Liver (tissue), 9 donors: Measurements from ENCODE around the gene MOSPD3. TPM values are rescaled to one million over a fixed set of nuclear protein-coding genes. Genes with fewer than 3 reads are reported as not detected.

ENCODE experiments used
- DNase-seq: peaks from one replicate; pipeline ENCODE4 v3.0.0-alpha.2; 2017; ENCODE audit warnings: low spot score
- H3K27ac ChIP-seq, 2 donors: one replicate each; pipeline ENCODE4 v1.7.0; 2013; ENCODE audit warnings: inconsistent platforms in 2 of 2, low read length in 2 of 2, control low read depth in 1 of 2, low read depth in 1 of 2, mild to moderate bottlenecking in 1 of 2
- H3K27me3 ChIP-seq, 4 donors: one replicate each; pipeline versions ENCODE4 v1.6.1 to v1.7.0; 2013; ENCODE audit warnings: low read length in 3 of 4, inconsistent platforms in 1 of 4, mild to moderate bottlenecking in 1 of 4, moderate library complexity in 1 of 4; ENCODE audit not compliant: control insufficient read depth in 4 of 4, insufficient read depth in 4 of 4
- H3K36me3 ChIP-seq, 4 donors: one replicate each; pipeline versions ENCODE4 v1.6.1 to v1.7.0; 2013; ENCODE audit warnings: low read length in 3 of 4, mild to moderate bottlenecking in 3 of 4, low read depth in 1 of 4, moderate library complexity in 1 of 4; ENCODE audit not compliant: control insufficient read depth in 4 of 4, insufficient read depth in 3 of 4
- H3K4me1 ChIP-seq, 4 donors: one replicate each; pipeline versions ENCODE4 v1.6.1 to v1.7.0; 2013; ENCODE audit warnings: low read length in 3 of 4, mild to moderate bottlenecking in 3 of 4, moderate library complexity in 1 of 4; ENCODE audit not compliant: control insufficient read depth in 4 of 4, insufficient read depth in 4 of 4
- H3K4me3 ChIP-seq, 3 donors: one replicate each; pipeline versions ENCODE4 v1.6.1 to v1.7.0; 2013; ENCODE audit warnings: low read length in 3 of 3, control low read depth in 1 of 3, low read depth in 1 of 3, mild to moderate bottlenecking in 1 of 3
- H3K9ac ChIP-seq, 2 donors: one replicate each; pipeline ENCODE4 v1.7.0; 2013; ENCODE audit warnings: low read length in 2 of 2, mild to moderate bottlenecking in 2 of 2, moderate library complexity in 2 of 2, control low read depth in 1 of 2, low read depth in 1 of 2
- H3K9me3 ChIP-seq, 4 donors: one replicate each; pipeline versions ENCODE4 v1.6.1 to v1.7.0; 2013; ENCODE audit warnings: low read length in 3 of 4; ENCODE audit not compliant: control insufficient read depth in 4 of 4
- EGR1 ChIP-seq, 2 donors: IDR thresholded peaks; 2 replicates each; pipeline ENCODE4 v1.6.1; 2016 to 2018; ENCODE audit warnings: antibody characterized with exemption in 2 of 2, low read depth in 2 of 2
- FOXA1 ChIP-seq: IDR thresholded peaks from 2 replicates; pipeline ENCODE4 v1.6.1; 2016; ENCODE audit warnings: antibody characterized with exemption
- FOXA2 ChIP-seq: IDR thresholded peaks from 2 replicates; pipeline ENCODE4 v1.6.1; 2016; ENCODE audit warnings: antibody characterized with exemption
- GABPA ChIP-seq, 2 donors: IDR thresholded peaks in 1 of 2; conservative IDR thresholded peaks in 1 of 2; 2 replicates each; pipeline ENCODE4 v1.6.1; 2016; ENCODE audit warnings: antibody characterized with exemption in 2 of 2, mild to moderate bottlenecking in 1 of 2, moderate library complexity in 1 of 2
- HNF4A ChIP-seq, 2 donors: conservative IDR thresholded peaks; 2 replicates each; pipeline ENCODE4 v1.6.1; 2016; ENCODE audit warnings: antibody characterized with exemption in 2 of 2, mild to moderate bottlenecking in 2 of 2
- HNF4G ChIP-seq: IDR thresholded peaks from 2 replicates; pipeline ENCODE4 v1.6.1; 2016; ENCODE audit warnings: antibody characterized with exemption
- JUND ChIP-seq, 2 donors: IDR thresholded peaks; 2 replicates each; pipeline ENCODE4 v1.6.1; 2016; ENCODE audit warnings: antibody characterized with exemption in 2 of 2
- NR2F2 ChIP-seq: IDR thresholded peaks from 2 replicates; pipeline ENCODE4 v1.6.1; 2016; ENCODE audit warnings: antibody characterized with exemption
- RAD21 ChIP-seq, 2 donors: IDR thresholded peaks; 2 replicates each; pipeline ENCODE4 v1.6.1; 2016; ENCODE audit warnings: antibody characterized with exemption in 2 of 2, mild to moderate bottlenecking in 2 of 2
- RXRA ChIP-seq, 2 donors: IDR thresholded peaks; 2 replicates each; pipeline ENCODE4 v1.6.1; 2017 to 2018; ENCODE audit warnings: antibody characterized with exemption in 2 of 2, mild to moderate bottlenecking in 1 of 2
- SP1 ChIP-seq: IDR thresholded peaks from 2 replicates; pipeline ENCODE4 v1.6.1; 2018; ENCODE audit warnings: antibody characterized with exemption, mild to moderate bottlenecking
- TAF1 ChIP-seq: conservative IDR thresholded peaks from 2 replicates; pipeline ENCODE4 v1.6.1; 2016; ENCODE audit warnings: antibody characterized with exemption, mild to moderate bottlenecking
- YY1 ChIP-seq: IDR thresholded peaks from 2 replicates; pipeline ENCODE4 v1.6.1; 2016; ENCODE audit warnings: antibody characterized with exemption, mild to moderate bottlenecking
- WGBS: extraction: QIAGEN DNeasy Blood & Tissue Kit; methylation state at CpG from one replicate; pipeline ENCODE4 v1.1.7; 2013; 5-methylcytosine and 5-hydroxymethylcytosine counted together
- polyA plus RNA-seq, 2 donors: library from polyadenylated mRNA; stranded (reverse) in 1 of 2; unstranded in 1 of 2; fragments of 200-250 nt in 1 of 2; fragments of >200 nt in 1 of 2; fragmentation: Nextera tagmentation in 1 of 2; extraction: Ambion mirVana in 1 of 2; gene quantifications; one replicate each; pipeline versions ENCODE4 v1.2.1 to v1.2.3, GENCODE V29; 2013 to 2015
- total RNA-seq, 2 donors: library from RNA; depleted of rRNA; stranded (reverse); fragments of >200 nt; gene quantifications; one replicate each; pipeline ENCODE4 v1.2.3, GENCODE V29; 2014
- TF ChIP-seq, protein P1 (sequence below): fragments of 150-350 bp; IDR thresholded peaks from 2 replicates; pipeline ENCODE4 v1.5.1; 2017; ENCODE audit warnings: improper control_type of control experiment, low read depth, low read length; ENCODE audit not compliant: missing input control
- TF ChIP-seq, protein P2 (sequence below): IDR thresholded peaks from 2 replicates; pipeline ENCODE4 v1.6.1; 2016; ENCODE audit warnings: antibody characterized with exemption, mild to moderate bottlenecking
- TF ChIP-seq, protein P3 (sequence below): IDR thresholded peaks from 2 replicates; pipeline ENCODE4 v1.6.1; 2016; ENCODE audit warnings: antibody characterized with exemption
- TF ChIP-seq, protein P4 (sequence below): IDR thresholded peaks from 2 replicates; pipeline ENCODE4 v1.6.1; 2016; ENCODE audit warnings: antibody characterized with exemption
- TF ChIP-seq, protein P5 (sequence below): IDR thresholded peaks from 2 replicates; pipeline ENCODE4 v1.6.1; 2016; ENCODE audit warnings: antibody characterized with exemption
- donor health status: healthy.
- donor health status: healthy.
- donor health status: healthy.
- donor health status: healthy.
- donor health status: healthy.

MOSPD3 gene
- total and polyA plus RNA-seq, 4 donors = 3.5 to 15.7 (median 8.6) TPM

DNA sequence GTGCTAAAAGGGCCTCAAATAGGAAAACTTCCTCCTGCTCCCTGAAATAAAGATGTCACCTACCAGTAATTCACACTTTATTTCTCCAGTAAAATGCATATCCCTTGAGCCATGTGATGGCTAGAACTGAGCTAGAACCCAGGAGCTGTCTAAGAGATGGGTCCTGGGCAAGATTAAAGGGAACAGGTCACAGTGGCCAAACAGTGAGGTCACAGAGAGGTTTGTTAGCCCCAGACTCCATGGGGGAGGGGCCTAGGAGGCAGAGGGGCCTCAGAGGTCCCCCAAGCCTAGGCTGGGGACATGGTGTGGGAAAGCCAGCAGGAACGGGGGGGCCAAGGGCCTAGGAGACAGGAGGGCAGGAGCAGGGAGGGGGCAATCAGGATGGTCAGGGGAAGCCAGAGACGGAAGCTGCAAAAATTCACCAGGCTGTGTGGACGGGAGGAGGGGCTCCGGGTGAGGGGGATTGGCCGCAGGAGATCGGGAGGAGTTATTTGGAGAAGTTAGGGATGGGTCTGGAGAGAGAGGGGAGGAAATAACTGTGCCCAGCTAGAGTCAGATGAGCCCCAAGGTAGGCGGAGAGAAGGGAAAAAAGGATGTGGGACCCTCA is 22.9 kb upstream of the MOSPD3 start:
- H3K4me1 ChIP-seq = peaks cover 0 to 17% (median 11%) of the 10 kb centered on the region in 4 donors
- H3K27me3 ChIP-seq = no peaks in the 10 kb centered on the region
- TF ChIP-seq, protein P1, sequence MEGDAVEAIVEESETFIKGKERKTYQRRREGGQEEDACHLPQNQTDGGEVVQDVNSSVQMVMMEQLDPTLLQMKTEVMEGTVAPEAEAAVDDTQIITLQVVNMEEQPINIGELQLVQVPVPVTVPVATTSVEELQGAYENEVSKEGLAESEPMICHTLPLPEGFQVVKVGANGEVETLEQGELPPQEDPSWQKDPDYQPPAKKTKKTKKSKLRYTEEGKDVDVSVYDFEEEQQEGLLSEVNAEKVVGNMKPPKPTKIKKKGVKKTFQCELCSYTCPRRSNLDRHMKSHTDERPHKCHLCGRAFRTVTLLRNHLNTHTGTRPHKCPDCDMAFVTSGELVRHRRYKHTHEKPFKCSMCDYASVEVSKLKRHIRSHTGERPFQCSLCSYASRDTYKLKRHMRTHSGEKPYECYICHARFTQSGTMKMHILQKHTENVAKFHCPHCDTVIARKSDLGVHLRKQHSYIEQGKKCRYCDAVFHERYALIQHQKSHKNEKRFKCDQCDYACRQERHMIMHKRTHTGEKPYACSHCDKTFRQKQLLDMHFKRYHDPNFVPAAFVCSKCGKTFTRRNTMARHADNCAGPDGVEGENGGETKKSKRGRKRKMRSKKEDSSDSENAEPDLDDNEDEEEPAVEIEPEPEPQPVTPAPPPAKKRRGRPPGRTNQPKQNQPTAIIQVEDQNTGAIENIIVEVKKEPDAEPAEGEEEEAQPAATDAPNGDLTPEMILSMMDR = no peak
- TF ChIP-seq, protein P2, sequence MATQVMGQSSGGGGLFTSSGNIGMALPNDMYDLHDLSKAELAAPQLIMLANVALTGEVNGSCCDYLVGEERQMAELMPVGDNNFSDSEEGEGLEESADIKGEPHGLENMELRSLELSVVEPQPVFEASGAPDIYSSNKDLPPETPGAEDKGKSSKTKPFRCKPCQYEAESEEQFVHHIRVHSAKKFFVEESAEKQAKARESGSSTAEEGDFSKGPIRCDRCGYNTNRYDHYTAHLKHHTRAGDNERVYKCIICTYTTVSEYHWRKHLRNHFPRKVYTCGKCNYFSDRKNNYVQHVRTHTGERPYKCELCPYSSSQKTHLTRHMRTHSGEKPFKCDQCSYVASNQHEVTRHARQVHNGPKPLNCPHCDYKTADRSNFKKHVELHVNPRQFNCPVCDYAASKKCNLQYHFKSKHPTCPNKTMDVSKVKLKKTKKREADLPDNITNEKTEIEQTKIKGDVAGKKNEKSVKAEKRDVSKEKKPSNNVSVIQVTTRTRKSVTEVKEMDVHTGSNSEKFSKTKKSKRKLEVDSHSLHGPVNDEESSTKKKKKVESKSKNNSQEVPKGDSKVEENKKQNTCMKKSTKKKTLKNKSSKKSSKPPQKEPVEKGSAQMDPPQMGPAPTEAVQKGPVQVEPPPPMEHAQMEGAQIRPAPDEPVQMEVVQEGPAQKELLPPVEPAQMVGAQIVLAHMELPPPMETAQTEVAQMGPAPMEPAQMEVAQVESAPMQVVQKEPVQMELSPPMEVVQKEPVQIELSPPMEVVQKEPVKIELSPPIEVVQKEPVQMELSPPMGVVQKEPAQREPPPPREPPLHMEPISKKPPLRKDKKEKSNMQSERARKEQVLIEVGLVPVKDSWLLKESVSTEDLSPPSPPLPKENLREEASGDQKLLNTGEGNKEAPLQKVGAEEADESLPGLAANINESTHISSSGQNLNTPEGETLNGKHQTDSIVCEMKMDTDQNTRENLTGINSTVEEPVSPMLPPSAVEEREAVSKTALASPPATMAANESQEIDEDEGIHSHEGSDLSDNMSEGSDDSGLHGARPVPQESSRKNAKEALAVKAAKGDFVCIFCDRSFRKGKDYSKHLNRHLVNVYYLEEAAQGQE = no peak
- no peak for TF ChIP-seq EGR1 (IDR thresholded peaks at IDR 0.05; ENCODE audit: low read depth in 2 of 2)
- TF ChIP-seq RAD21 (IDR thresholded peaks at IDR 0.05) = no peak
- TF ChIP-seq, protein P3, sequence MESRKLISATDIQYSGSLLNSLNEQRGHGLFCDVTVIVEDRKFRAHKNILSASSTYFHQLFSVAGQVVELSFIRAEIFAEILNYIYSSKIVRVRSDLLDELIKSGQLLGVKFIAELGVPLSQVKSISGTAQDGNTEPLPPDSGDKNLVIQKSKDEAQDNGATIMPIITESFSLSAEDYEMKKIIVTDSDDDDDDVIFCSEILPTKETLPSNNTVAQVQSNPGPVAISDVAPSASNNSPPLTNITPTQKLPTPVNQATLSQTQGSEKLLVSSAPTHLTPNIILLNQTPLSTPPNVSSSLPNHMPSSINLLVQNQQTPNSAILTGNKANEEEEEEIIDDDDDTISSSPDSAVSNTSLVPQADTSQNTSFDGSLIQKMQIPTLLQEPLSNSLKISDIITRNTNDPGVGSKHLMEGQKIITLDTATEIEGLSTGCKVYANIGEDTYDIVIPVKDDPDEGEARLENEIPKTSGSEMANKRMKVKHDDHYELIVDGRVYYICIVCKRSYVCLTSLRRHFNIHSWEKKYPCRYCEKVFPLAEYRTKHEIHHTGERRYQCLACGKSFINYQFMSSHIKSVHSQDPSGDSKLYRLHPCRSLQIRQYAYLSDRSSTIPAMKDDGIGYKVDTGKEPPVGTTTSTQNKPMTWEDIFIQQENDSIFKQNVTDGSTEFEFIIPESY = no peak
- TF ChIP-seq HNF4A (conservative IDR thresholded peaks at IDR 0.05) = no peak
- TF ChIP-seq, protein P4, sequence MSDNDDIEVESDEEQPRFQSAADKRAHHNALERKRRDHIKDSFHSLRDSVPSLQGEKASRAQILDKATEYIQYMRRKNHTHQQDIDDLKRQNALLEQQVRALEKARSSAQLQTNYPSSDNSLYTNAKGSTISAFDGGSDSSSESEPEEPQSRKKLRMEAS = no peak
- TF ChIP-seq FOXA1 = no peak
- TF ChIP-seq JUND (IDR thresholded peaks at IDR 0.05) = no peak
- 67% methylated on average over 7 of the region's 7 CpGs for WGBS
- no peak overlapping the region for H3K9ac ChIP-seq
- H3K4me3 ChIP-seq = no peak overlapping the region
- no peak for DNase-seq
- H3K9me3 ChIP-seq = no peaks in the 10 kb centered on the region
- no peak overlapping the region for H3K27ac ChIP-seq
- H3K36me3 ChIP-seq = no peaks in the 10 kb centered on the region

DNA sequence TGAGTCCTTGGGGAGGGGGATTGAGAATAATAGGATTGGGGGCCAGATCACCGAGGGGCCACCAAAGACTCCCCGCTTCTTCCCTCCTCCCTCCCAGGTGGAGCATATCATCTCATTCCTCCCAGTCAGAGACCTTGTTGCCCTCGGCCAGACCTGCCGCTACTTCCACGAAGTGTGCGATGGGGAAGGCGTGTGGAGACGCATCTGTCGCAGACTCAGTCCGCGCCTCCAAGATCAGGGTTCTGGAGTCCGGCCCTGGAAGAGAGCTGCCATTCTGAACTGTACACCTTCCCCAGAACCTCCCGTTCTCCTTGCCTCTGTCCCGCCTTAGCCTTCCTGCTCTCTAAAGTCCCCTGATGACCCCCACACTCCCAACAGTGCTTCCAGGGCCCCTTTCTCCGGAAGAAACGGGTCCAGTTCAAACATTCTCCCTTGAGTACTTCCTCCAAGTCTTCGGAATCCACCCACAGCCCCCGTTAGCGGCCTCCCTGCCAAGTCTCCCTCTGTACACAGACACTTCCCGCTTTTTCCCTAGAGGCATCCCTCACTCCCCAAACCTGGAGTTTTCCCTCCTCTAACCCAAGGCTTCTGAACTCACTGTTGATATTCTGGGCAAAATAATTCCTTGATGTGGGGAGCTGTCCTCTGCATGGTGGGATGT is 22.1 kb upstream of the MOSPD3 start:
- DNase-seq = no peak
- Histone ChIP-seq H3K27me3 (no peaks in the 10 kb centered on the region), H3K36me3 (no peaks in the 10 kb centered on the region), H3K27ac (no peak overlapping the region), H3K9me3 (no peaks in the 10 kb centered on the region), H3K4me3 (no peak overlapping the region), H3K4me1 (peaks cover 0 to 9% (median 4%) of the 10 kb centered on the region in 4 donors), H3K9ac (no peak overlapping the region)
- 67% methylated on average over 20 of the region's 20 CpGs for WGBS
- TF ChIP-seq NR2F2 = no peak
- TF ChIP-seq SP1 = no peak
- TF ChIP-seq, protein P1 = no peak
- TF ChIP-seq RAD21 (IDR thresholded peaks at IDR 0.05) = no peak
- TF ChIP-seq FOXA1 = no peak
- TF ChIP-seq, protein P3 = no peak
- TF ChIP-seq HNF4G = no peak
- no peak for TF ChIP-seq TAF1
- TF ChIP-seq GABPA (IDR thresholded peaks at IDR 0.05 in 1 of 2, conservative IDR thresholded peaks at IDR 0.05 in 1 of 2) = no peak
- TF ChIP-seq HNF4A (conservative IDR thresholded peaks at IDR 0.05) = no peak
- no peak for TF ChIP-seq YY1
- no peak for TF ChIP-seq FOXA2
- TF ChIP-seq, protein P5, sequence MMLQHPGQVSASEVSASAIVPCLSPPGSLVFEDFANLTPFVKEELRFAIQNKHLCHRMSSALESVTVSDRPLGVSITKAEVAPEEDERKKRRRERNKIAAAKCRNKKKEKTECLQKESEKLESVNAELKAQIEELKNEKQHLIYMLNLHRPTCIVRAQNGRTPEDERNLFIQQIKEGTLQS = no peak
- no peak for TF ChIP-seq RXRA (IDR thresholded peaks at IDR 0.05)
- no peak for TF ChIP-seq EGR1 (IDR thresholded peaks at IDR 0.05; ENCODE audit: low read depth in 2 of 2)
